RKO (cell line): Measurements from ENCODE around the gene STIL.

Experiments
- DNase-seq: peaks from one replicate; pipeline ENCODE4 v3.0.0-alpha.2; 2016; ENCODE audit warnings: low spot score

STIL gene

DNA sequence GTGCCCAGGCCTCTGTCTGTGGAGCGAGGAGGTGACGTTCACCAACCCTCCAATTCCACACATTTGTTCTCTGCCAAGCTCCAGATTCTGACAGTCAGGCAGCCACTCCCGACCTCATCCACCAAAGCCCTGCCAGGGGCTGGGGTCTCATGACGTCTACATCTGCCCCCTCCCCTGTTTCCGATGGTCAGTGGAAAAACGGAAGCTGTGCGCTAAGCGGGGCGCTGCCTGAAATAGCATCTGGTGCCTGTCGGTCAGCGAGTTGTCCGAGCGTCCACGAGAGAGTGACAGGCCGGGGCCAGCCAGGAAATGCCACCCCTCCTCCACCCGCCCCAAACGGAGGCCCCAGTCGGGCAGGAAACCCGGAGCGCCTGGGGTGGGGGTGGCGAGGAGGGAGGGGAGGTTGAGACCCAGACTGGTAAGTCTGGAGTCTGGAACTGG is 78.7 kb downstream of the STIL start:
- DNase-seq: no peak

DNA sequence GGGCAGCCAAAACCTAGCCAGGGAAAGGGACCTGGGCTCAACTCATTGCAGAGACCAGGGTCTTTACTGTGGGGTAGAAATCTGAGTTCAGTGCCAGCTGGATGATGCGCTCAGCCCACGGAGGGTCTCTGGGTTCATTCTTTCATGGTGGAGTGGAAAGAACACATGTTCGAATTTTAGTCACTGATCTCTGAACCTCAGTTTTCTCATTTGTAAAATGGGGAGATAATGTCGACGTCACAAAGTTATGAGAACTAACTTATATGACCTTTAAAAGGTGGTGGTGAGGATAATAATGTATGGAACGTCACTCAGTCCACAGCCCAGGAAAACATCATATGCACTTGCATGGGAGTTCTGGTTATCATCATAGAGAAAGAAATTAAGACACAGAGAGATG is 80.8 kb downstream of the STIL start:
- DNase-seq: no peak

DNA sequence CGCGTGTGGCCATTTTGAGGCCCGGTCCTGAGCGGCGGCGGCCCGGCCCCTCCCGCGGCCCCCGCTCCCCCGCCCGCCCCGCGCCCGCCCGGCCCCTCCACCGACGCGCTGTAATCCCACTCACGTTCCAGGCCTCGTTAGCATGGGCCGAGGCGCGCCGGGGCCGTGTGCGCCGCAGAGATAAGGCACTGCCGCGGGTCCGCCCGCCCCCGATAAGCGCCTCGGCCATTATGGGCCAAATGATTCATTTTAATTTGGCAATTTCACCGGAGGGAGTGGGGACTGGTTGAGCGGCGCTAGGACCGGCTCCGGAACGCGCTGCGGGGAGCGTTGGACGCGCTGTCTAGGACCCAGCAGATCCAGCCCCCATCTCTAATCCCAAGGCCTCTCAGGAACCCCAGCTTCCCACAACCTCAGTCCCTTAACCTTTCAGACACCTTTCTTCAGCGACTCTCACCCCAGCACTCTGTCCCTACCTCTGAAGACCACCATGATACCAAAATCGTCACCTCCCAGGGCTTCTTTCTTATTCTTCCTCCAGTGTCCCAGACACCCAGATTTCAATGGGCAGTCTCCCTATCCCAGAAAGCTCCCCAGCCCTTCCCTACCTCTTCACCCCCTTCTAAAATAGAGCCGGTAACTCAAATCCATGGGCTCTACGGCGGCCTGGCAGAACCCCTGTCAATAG is 81.6 kb downstream of the STIL start, which contains the start of gene TAL1:
TSS of gene TAL1 (minus strand) at position 39 of the 688 bp plus-strand sequence. CDS start 6,337 bp downstream, outside the sequence.
- no peak for DNase-seq

DNA sequence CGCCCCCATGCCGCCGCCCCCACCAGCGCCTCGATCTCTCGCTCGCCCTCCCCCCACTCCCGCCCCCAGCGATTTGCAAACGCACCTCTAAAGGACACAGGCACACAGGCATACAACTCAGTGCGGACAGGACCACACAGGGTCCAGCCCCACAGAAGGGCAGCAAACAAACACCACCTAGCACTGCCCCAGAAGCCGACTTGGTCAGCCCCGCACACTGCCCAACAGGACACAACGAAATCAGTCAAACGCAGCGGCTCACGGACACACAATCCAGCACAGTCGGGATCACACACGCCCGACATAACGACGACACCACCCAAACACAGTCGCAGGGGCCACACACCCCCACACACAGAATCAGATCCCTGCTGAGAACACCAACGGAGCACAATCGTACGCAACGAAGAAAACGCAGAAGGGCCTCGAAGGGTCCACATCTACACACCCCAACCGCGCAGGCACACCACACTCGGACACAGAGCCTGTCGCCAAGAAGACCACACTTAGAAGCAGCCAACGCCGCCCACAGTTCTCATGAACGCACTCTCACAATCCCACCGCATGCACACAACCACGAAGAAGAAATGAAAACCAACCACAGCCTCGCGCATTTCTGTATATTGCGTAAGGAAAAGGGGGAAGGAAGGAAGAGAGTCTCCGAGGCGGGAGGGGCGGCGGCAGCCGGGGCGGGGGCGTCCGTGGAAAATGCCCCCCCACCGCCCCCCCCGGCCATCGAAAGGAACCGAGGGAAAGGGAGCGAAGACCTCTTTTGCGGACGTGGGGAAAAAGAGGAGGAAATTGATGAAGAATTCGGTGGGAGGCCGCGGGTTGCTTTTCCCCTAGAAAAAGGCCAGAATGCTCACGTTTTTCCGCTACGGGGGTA is 82.4 kb downstream of the STIL start:
- no peak for DNase-seq

DNA sequence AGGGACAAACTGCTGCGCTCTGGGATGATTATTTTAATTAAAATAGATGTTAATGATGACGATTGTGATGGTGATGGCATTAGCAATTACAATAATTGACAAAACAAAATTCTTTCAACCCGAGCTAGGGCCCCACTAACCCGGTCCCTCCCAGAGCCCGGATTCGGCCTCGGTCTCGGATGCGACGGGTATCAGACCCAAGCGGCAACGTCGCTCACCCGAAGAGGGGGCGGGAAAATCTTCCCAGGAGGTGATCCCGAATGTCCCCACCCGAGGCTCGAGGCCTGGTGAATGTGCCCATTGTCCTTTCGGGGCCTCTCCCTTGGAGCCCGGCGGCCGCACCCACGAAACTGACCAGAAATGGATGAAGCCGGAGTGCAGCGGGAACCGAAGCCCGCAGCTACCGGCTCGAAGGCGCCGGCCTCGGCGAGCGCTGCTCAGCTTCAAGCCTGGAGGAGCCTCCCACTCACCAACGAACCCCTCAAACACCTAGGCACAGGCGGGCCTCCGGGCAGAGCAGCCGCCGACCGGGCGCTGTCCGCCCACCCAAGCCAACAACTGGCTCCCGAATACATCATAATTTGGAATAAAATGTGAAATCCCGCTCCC is 83.2 kb downstream of the STIL start:
- no peak for DNase-seq

DNA sequence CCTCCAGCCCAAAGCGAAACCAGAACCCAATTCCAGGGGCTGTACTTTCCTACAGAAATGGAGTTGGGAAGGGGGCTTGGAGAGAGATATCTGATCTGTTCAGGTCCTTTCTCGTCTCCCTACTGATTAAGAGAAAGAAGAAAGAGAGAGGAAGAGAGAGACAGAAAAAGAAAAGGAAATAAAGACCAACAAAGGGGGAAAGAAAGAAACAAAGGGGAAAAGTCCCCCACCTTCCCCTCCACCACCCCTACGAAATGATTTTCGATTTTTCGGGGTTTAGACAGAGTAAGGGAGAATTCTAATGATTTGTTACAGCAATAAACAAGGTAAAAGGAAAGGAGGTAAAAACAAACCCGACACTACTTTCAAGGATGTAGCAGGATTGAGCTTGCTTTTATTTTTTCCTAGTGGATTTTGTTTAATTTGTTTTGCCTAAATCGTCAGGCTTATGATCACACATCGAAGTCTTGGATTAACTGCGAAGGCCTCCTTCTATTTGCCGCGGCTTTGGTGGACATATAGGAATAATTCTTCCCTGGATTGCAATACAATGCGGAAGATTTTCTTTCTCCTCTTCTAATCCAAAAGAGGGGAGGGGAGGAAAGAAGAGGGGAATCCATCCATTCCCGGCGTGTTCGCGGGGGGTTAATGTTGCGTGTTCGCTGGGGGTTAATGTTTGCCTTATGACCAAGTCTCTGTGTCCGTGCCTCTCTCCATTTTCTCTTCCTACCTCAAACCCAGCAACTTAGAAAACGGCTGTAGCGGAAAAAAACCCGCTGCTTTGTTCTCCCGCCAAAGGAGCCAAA is 83.9 kb downstream of the STIL start:
- no peak for DNase-seq

DNA sequence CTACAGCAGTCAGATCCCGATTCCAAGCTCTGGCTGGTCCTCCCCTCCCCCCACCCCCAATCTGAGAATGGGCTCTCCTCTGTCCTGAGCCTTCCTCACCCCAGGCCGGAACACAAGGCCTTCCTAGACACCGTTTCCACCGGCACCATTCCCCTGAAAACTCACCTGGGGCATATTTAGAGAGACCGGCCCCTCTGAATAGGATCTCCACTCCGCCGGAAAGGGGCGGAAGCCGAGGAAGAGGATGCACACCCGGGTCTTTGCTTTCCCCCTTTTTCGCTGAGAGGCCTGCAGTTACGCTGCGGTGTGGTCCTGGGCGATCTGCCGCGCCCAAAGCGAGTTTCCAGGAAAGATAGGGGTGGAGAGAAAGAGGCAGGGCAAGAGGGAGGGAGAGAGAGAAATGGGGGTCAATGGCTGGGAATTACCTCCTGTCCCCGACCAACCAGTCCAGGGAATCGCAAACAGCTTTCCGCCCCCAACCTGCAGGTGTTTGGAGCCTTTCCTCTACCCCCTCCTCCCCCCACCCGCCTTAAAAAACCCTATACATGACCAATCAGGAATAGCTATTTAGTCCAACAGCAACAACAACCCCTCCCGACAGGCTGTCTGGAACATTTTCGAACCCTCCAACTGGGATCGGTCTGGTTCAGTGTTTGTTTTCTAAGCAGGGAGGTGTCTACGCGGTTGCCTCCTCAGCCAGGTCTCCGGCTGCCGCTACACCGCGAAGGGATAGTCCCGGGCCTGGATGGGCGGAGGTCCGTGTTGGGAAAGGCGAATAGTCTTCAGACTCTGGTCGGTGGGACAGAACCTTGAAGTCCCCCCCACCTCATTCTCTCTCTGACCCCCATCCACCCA is 84.7 kb downstream of the STIL start:
- DNase-seq: no peak

DNA sequence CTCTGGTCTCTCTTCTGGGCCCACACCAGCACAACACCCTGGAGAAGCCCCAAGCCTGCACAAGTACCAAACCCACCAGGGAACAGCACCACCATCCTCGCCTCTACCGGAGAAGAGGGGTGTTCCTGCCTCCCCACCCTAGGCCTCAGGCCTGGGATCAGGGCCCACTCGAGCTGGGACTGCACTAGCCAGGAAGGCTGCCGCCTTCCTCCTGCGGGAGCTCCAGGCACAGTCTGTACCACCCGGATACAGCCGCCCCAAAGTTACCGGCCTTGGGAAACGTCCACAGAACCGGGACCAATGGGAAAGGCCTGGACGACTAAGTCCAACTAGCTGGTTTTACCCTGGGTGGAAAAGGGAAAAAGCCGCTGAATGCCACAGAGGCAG is 85.3 kb downstream of the STIL start:
- DNase-seq: no peak

DNA sequence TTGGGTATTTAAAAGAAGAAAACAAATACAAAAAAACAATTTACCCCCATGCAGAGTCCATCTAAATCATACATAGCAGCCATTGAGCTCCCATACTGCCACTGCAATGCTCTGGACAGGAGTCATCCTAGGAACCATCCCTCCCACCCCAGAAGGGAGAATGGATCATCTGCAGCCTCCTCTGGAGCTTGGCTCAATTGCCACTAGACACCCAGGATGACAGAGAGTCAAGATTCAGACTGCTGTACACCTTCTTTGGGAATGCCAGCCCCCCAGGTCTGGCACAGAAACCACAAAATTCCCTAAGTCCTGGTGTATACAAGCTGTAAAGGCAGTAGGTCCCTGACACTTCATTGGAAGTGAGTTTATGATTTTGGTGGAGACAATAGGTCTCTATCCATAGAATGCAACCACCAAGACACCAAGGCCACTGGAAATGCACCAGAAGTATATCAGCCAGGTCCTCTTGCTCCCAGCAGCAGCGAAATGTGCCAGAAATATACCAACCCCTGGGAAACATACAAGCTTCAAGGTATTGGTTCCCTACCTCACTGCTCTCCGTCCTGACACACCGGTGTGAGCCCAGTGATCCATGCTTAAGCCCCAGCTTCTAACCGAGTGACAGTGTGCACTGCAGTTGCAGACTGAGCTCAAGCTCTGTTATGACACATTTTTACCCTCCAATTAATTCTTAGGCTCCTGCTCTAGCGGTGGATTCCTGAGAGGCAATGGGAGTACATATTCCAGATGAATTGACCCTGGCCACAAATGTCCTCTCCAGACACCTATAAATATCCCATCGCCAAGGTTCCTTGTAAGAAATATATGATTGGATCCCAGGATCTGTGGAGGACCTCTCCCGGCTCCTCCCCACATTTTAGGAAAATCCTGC is 86.4 kb downstream of the STIL start:
- no peak for DNase-seq

DNA sequence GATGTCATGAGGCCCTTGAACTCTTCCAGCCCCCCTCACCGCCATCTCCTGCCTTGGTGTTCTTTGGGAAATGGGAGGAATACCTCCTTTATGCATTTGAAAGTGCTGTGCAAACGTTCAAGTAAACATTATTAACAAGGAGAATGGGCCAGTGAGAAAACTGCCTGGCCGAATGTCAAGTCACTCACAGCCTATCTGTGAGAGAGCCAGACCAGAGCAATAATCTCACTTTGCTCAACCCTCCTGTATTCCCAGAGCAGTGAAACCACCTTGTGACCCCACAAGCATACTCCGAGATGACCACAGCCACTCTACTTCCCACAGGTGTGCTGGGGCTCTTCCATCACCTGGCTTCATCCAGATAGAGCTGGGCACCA is 87.1 kb downstream of the STIL start:
- DNase-seq: no peak

DNA sequence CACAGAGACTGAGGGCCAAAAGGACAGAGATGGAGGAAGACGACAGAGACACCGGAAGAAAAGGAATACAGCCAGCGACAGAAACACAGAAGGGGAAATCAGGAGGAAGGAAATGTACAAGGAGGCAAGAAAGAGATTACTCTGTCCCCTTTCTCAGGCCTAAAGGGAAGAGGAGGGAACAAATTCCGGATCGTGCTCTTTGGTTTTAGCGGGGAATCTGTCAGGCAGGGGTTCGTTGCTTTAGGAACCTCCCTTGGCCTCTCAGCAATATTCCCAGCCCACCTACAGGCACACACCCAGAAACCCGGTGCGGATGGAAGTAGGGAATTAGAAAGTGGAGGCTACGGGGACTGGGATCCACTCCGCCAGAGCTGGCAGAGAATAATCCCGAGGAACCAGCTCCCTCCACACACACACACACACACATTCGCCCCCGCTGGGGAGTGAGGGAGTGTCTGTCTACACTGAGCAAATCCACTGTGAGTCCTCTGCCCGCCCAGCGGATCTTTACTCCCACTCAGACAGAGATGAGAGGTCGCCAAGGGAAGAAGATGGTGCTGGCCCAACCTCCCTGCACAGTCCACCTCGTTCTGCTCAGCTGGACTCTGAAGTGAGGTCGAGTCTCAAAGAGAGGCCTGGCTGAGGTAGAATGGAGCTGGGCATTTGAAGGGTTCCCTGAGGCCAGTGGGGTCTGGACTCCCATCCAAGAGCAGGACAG is 87.7 kb downstream of the STIL start:
- DNase-seq: no peak

DNA sequence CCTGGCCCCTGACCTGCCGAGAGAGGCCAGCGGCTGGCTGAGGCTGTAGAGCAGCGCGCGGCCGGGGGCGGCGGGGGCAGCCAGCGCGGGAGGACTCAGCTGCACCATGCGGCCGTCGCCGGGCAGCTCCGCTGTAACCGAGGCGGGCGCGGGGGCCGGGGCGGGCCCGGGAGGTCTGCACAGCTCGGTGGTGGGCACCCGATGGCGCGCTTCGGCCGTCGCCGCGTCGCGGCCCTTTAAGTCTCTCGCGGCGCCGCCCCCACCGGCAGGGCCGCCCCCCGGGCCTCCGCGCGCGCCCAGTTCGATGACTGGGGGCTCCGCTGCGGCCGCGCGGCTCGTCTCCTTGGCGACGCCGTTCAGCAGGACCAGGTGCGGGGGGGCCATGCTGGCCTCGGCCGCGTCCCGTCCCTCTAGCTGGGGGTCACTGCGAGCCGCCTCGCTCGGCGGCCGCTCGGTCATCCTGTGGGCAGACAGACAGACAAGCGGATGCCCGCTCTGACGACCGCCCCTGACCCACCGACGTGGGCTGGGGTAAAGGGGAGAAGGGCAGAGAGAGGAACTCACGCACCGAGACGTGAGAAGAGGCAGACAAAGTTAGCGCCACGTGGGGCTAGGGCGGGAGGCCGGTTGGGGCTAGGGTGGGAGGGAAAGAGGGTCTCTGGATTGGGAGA is 88.4 kb downstream of the STIL start:
- DNase-seq: no peak

DNA sequence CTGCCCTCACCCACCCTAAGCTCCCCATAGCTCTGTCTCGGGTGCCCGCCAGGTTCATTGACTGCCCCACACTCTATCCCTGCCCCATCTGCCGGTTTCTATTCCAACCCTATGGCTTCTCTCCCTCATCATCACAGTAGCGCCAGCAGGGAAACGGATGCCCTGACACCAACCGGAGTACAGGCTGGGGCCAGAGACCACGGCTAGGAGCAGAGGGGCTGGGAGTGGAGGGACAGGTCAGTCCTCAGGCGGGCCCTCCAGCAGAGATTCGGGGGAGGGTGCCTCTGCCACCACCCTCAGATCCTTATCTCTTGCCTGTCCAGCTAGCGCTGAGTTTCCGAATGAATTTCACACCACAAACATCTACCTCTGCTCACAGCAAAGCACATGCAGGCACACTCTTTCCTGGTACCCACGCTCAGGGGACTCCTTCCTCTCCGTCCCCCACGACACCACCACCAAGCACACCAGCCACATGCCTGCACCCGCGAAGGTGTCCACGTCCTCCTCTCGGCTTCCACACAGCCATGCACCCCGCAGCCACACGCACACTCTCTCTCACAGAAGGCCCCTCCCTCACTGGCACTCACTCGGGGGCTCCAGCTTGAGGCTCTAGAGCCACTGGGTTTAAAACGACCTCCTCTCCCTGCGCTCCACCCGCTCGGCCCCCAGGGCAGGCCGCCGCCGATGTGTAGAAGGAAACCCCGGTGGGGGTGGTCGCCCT is 89.1 kb downstream of the STIL start:
- DNase-seq: no peak

DNA sequence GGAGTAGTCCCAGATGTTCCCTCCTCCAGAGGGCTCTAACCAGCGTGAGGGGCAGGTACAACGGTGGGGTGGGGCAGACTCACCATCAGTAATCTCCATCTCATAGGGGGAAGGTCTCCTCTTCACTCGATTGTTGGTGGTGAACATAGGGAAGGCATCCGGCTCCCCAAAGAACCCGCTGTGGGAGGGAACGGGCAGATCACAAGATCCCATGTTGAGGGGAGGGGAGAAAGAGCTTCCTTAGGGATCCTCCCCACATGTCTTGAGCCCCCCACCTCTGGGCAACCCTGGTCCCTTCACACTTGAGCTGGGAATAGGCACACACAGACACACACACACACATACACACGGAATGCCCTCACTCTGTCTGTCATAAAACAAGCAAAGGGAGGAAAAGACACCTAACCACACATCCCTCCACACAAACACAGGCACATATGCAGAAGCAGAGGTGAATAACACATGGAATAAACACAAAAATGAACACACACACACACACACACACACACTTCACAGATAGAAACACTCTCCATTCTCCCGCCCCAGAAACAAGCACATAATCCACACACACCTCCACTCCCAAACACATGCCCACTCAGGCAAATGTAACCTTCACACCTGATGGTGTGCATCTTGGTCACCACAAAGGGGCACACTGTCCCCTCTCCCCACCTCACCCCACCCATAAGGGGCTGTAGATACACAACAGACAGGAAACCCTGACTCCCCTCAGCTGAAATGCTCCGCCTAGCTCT is 89.8 kb downstream of the STIL start:
- no peak for DNase-seq

DNA sequence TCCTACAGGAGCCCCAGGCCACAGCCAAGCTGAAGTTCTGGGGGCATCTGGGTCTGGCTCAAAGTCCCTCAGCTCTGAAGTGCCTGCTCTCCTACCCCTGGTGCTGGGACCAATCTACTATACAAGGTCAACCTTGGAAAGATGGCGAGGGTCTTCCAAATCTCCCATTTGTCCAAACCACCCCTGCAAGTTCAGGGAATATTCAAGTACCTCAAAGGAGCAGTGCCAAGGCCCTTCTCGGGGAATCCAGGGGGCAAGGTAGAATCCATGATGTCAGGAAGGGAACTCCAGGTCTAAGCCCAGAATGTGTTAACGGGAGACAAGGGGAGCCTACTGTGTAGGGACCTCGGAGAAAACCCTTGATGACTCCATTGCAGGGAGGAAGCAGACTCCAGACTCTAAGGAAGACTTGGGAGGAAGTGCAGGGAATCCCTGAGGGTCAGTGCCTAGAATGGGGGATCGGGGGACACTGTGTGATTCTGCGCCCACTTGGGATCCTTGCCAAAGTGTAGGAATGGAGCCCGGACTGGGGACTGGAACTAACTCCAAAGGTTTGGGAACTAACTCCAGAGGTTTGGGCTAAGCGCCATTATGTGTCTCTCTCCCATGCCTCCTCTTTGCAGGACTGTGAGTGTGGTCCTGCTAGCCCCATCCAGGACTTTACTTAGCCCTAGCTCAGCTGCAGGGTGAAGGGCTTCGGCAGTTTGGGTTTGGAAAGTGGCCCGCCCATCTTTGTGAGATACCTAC is 90.6 kb downstream of the STIL start:
- DNase-seq: no peak

DNA sequence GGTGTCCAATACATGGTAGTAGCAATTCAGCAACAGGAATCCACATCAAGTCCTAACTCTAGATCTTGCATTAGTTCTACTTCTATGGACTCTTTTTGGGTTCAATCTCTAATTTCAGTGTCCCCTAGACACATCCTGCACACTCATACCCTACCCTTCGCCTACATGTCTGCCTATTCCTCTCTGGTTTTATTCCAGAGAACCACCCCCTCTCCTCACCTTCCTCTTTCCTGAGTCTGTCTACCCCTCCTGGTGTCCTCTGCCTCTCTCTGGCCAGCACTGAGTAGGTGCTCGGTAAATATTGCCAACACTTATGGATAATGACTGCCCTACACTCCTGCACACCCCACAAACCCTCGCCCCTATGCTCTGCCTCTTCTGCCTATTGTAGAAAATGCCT is 91.5 kb downstream of the STIL start:
- DNase-seq: no peak
